GM18909 (cell line): Measurements from ENCODE around the gene SMIM13.

Experiments
- ATAC-seq: cut with Tn5 transposase; IDR thresholded peaks from one replicate; pipeline ENCODE4 v1.9.1; 2021; ENCODE audit warnings: mild to moderate bottlenecking; ENCODE audit not compliant: unreplicated experiment, poor library complexity

SMIM13 gene

GRCh38 chr6:11181478-11182136 lies 88.0 kb downstream of the SMIM13 start:
- no peak for ATAC-seq

- no peak for ATAC-seq
Measured at GRCh38 chr6:11183761-11184362, 90.2 kb downstream of the SMIM13 start.

- ATAC-seq = no peak
Measured at GRCh38 chr6:11185204-11185842, 91.7 kb downstream of the SMIM13 start.

- no peak for ATAC-seq
Measured at GRCh38 chr6:11187301-11187700, 93.7 kb downstream of the SMIM13 start.
